A673 (cell line): ENCODE data around the gene TAF9. TPM values are rescaled to one million over a fixed set of nuclear protein-coding genes. Genes with fewer than 3 reads are reported as not detected.

Experiments
- BruUV-seq: library from RNA; stranded (reverse); fragments of 400-500 nt; replicated peaks from 2 replicates; lab custom pipeline; 2021; lab: Mats Ljungman, UMichigan
- CTCF ChIA-PET: fragments of 300-600 bp; sonication (Branson Sonifier 250); formaldehyde crosslinking; loops from one replicate; lab custom pipeline; 2022; ENCODE audit warnings: antibody characterized with exemption; lab: Charles Lee
- POLR2A ChIA-PET: fragments of 300-600 bp; sonication (Branson Sonifier 250); formaldehyde crosslinking; loops from one replicate; lab custom pipeline; 2022; ENCODE audit warnings: antibody characterized with exemption; ENCODE audit not compliant: low non-redundant PET; lab: Charles Lee
- DNase-seq: peaks from one replicate; pipeline ENCODE4 v3.0.0-alpha.2; 2015; ENCODE audit warnings: low spot score
- H3K27ac ChIP-seq: fragments of 200-600 bp; sonication (generic); 2 replicates; pipeline ENCODE4 v1.5.1; 2016; ENCODE audit warnings: mixed run types, low read depth, mild to moderate bottlenecking, mixed read lengths, antibody characterized with exemption, low read length; ENCODE audit not compliant: poor library complexity, severe bottlenecking
- H3K27me3 ChIP-seq: fragments of 200-600 bp; sonication (generic); replicated peaks from 2 replicates; pipeline ENCODE4 v1.6.1; 2017; ENCODE audit warnings: mixed run types, low read depth, mild to moderate bottlenecking, mixed read lengths, antibody characterized with exemption, low read length; ENCODE audit not compliant: insufficient read depth, poor library complexity
- H3K36me3 ChIP-seq: fragments of 200-600 bp; sonication (generic); 2 replicates; pipeline ENCODE4 v1.6.1; 2016; ENCODE audit warnings: mixed run types, mild to moderate bottlenecking, mixed read lengths, antibody characterized with exemption, low read length; ENCODE audit not compliant: insufficient read depth, poor library complexity, severe bottlenecking
- H3K4me1 ChIP-seq: fragments of 200-600 bp; sonication (generic); 2 replicates; pipeline ENCODE4 v1.6.1; 2017; ENCODE audit warnings: mixed run types, mild to moderate bottlenecking, mixed read lengths, antibody characterized with exemption, low read length; ENCODE audit not compliant: insufficient read depth, poor library complexity, severe bottlenecking
- H3K4me3 ChIP-seq: fragments of 200-600 bp; sonication (generic); 2 replicates; pipeline ENCODE4 v1.5.1; 2016; ENCODE audit warnings: low read depth, mixed run types, mild to moderate bottlenecking, mixed read lengths, low read length; ENCODE audit not compliant: poor library complexity, severe bottlenecking
- H3K9me3 ChIP-seq: fragments of 200-600 bp; sonication (generic); 2 replicates; pipeline ENCODE4 v1.6.1; 2016; ENCODE audit warnings: mixed run types, low read depth, mild to moderate bottlenecking, mixed read lengths, antibody characterized with exemption, low read length; ENCODE audit not compliant: poor library complexity, severe bottlenecking
- CTCF ChIP-seq: fragments of 300-800, 200-600 bp; sonication (generic); conservative IDR thresholded peaks from 2 replicates; pipeline ENCODE4 v1.5.1; 2017; ENCODE audit warnings: low read depth, mild to moderate bottlenecking, antibody characterized with exemption, low read length, moderate library complexity, mixed read lengths
- EZH2 ChIP-seq: fragments of 200-600 bp; sonication (generic); IDR thresholded peaks from 2 replicates; pipeline ENCODE4 v1.6.1; 2017; ENCODE audit warnings: borderline replicate concordance, low read depth, mild to moderate bottlenecking, mixed read lengths, antibody characterized with exemption, low read length; ENCODE audit not compliant: poor library complexity, severe bottlenecking
- intact Hi-C: fragments of 100-400 bp; cut with micrococcal nuclease; formaldehyde crosslinking; loops from one replicate; pipeline ENCODE4 v1.10.0; 2022; ENCODE audit not compliant: unreplicated experiment
- total RNA-seq: library from RNA; stranded (reverse); gene quantifications from 2 replicates; pipeline ENCODE4 v1.2.3, GENCODE V29; 2021

TAF9 gene
- total RNA-seq, 1 experiment from 2014 or later, result 91.4 TPM

- ChIA-PET CTCF (no interaction called here), POLR2A (no interaction called here)
- Histone ChIP-seq H3K4me1 (no peaks in the 10 kb centered on the region), H3K27ac (no peak overlapping the region), H3K4me3 (no peak overlapping the region), H3K9me3 (no peaks in the 10 kb centered on the region), H3K27me3 (no peaks in the 10 kb centered on the region), H3K36me3 (peaks cover 9% of the 10 kb centered on the region)
- DNase-seq, result no peak
- TF ChIP-seq EZH2, result no peak
- TF ChIP-seq CTCF, result no peak
- intact Hi-C loops, result no loop called here
- no TSS peak for BruUV-seq
These were observed 35.5 kb upstream of the TAF9 start for GRCh38 chr5:69404659-69405330.

- intact Hi-C loops, result no loop called here
- no peaks in the 10 kb centered on the region for H3K9me3 ChIP-seq
- peaks cover 27% of the 10 kb centered on the region for H3K36me3 ChIP-seq
- ChIA-PET POLR2A (no interaction called here), CTCF (no interaction called here)
- H3K4me1 ChIP-seq, result no peaks in the 10 kb centered on the region
- no peak overlapping the region for H3K4me3 ChIP-seq
- DNase-seq, result no peak
- BruUV-seq, result no TSS peak
- no peak overlapping the region for H3K27ac ChIP-seq
- H3K27me3 ChIP-seq, result no peaks in the 10 kb centered on the region
- TF ChIP-seq EZH2 (no peak), CTCF (no peak)
These were observed 9.1 kb upstream of the TAF9 start for GRCh38 chr5:69378376-69378775.

- Histone ChIP-seq H3K36me3 (peaks cover 16% of the 10 kb centered on the region), H3K27me3 (no peaks in the 10 kb centered on the region), H3K9me3 (no peaks in the 10 kb centered on the region), H3K4me3 (no peak overlapping the region), H3K27ac (no peak overlapping the region), H3K4me1 (peaks cover 3% of the 10 kb centered on the region)
- intact Hi-C loops, result no loop called here
- no TSS peak for BruUV-seq
- ChIA-PET CTCF (no interaction called here), POLR2A (no interaction called here)
- TF ChIP-seq EZH2, result no peak
- TF ChIP-seq CTCF, result no peak
- no peak for DNase-seq
These were observed 5.7 kb upstream of the TAF9 start for GRCh38 chr5:69374911-69375446.
